Activated CD4-positive, alpha-beta memory T cell treated with anti-CD3 and anti-CD28 coated beads, Interleukin-2, amount 10 ng/mL, durations not matched to agents 7 days and 5 days (primary cell): ENCODE measurements around the gene VEZT. TPM values are rescaled to one million over a fixed set of nuclear protein-coding genes. Genes with fewer than 3 reads are reported as not detected.

ENCODE experiments used
- CTCF ChIA-PET: fragments of 350-600 bp; sonication (Branson Sonifier 250); formaldehyde crosslinking; loops from one replicate; lab custom pipeline; 2021; ENCODE audit warnings: antibody characterized with exemption, inconsistent platforms; lab: Charles Lee
- POLR2A ChIA-PET: fragments of 350-600 bp; sonication (Branson Sonifier 250); formaldehyde crosslinking; loops from one replicate; lab custom pipeline; 2021; ENCODE audit warnings: antibody characterized with exemption; lab: Charles Lee
- DNase-seq: peaks from one replicate; pipeline ENCODE4 v3.0.0-alpha.2; 2020
- H3K27ac Mint-ChIP-seq: one replicate; pipeline ENCODE4 v1.8.0; 2021; ENCODE audit warnings: mild to moderate bottlenecking, mixed read lengths
- H3K27me3 Mint-ChIP-seq: one replicate; pipeline ENCODE4 v1.8.0; 2021; ENCODE audit warnings: mixed read lengths
- H3K36me3 Mint-ChIP-seq: one replicate; pipeline ENCODE4 v1.8.0; 2021; ENCODE audit warnings: low read depth, mixed read lengths
- H3K4me1 Mint-ChIP-seq: one replicate; pipeline ENCODE4 v1.8.0; 2021; ENCODE audit warnings: mixed read lengths
- H3K4me3 Mint-ChIP-seq: one replicate; pipeline ENCODE4 v1.8.0; 2021; ENCODE audit warnings: mild to moderate bottlenecking, mixed read lengths
- H3K9me3 Mint-ChIP-seq: one replicate; pipeline ENCODE4 v1.8.0; 2021; ENCODE audit warnings: mixed read lengths
- total RNA-seq, 2 experiments: library from RNA; stranded (reverse); gene quantifications; one replicate each; pipeline ENCODE4 v1.2.3, GENCODE V29; 2021

VEZT gene, protein sequence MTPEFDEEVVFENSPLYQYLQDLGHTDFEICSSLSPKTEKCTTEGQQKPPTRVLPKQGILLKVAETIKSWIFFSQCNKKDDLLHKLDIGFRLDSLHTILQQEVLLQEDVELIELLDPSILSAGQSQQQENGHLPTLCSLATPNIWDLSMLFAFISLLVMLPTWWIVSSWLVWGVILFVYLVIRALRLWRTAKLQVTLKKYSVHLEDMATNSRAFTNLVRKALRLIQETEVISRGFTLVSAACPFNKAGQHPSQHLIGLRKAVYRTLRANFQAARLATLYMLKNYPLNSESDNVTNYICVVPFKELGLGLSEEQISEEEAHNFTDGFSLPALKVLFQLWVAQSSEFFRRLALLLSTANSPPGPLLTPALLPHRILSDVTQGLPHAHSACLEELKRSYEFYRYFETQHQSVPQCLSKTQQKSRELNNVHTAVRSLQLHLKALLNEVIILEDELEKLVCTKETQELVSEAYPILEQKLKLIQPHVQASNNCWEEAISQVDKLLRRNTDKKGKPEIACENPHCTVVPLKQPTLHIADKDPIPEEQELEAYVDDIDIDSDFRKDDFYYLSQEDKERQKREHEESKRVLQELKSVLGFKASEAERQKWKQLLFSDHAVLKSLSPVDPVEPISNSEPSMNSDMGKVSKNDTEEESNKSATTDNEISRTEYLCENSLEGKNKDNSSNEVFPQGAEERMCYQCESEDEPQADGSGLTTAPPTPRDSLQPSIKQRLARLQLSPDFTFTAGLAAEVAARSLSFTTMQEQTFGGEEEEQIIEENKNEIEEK
- total RNA-seq: 10 to 100 TPM; 35.7 to 38.4 TPM

- POLR2A ChIA-PET: interaction anchor here (0.6 to 2.0 kb wide), 5 partner anchors 115 to 819 kb away, joined by 3 to 22 read pairs (median 8); partner anchors contain the start of genes METAP2, NDUFA12 and NR2C1
- peak within 1 kb of the TSS; percentile 89 for H3K4me3 Mint-ChIP-seq
- H3K36me3 Mint-ChIP-seq: peaks cover 7% of the 10 kb centered on the region
- peaks cover 22% of the 10 kb centered on the region for H3K4me1 Mint-ChIP-seq
- CTCF ChIA-PET: interaction anchor here (0.7 to 2.2 kb wide), 13 partner anchors 8 to 322 kb away, joined by 3 to 15 read pairs (median 4); partner anchors contain the start of genes METAP2, NDUFA12 and NR2C1
- peaks cover 8% of the 10 kb centered on the region for H3K27me3 Mint-ChIP-seq
- no peaks in the 10 kb centered on the region for H3K9me3 Mint-ChIP-seq
- H3K27ac Mint-ChIP-seq: peak within 1 kb of the TSS; percentile 89
- DNase-seq: peak; percentile 99
Measured at GRCh38 chr12:95217377-95218149, at the start of gene VEZT, which contains the start of gene FGD6. Gene VEZT (plus strand): TSS chr12:95217807. CDS start chr12:95217851, 44 bp downstream. Gene FGD6 (minus strand): TSS chr12:95217467. CDS start chr12:95217240, 227 bp downstream.

DNA sequence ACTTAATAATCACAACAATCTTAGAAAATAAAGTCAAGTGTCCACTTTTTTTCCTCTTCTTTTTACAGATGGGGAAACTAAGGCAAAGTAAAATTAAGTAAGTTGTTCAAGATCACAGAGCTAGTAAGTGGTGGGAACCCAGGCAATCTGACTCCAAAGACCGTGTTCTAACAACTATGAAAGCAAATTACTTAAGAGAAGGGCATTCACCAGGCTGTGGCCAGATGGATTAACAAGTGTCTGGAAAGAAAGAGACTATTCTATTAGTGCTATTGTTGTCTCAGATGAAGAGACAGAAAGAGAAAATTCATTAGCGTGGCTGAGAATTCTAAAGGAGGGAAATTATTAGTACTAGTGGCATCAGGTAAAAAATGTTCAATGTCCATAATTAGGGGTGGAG, 48.9 kb upstream of the VEZT start:
- Mint-ChIP-seq H3K4me1 (no peaks in the 10 kb centered on the region), H3K4me3 (no peak overlapping the region), H3K9me3 (no peaks in the 10 kb centered on the region), H3K27me3 (no peaks in the 10 kb centered on the region), H3K36me3 (no peaks in the 10 kb centered on the region), H3K27ac (no peak overlapping the region)
- POLR2A ChIA-PET: no interaction called here
- no peak for DNase-seq
- CTCF ChIA-PET: no interaction called here

DNA sequence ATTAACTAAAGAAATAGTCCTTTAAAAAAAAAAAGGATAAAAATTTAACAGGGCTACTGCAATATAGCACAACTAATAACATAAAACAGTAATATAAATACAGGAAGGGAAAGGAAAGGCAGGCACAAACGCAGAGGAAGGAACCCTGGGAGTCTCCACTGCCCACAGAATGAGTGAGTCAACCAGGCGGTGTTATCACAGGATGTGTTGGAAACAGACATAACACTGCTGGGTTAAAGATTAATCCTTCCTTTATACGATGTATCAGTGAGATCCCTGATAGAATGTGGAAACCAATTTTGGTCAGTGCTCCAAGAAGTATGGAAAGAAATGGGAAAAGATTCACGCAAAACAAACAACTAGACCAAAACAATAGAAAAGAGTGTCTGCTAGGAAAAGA, 48.2 kb upstream of the VEZT start:
- ChIA-PET CTCF (no interaction called here), POLR2A (no interaction called here)
- H3K4me3 Mint-ChIP-seq: no peak overlapping the region
- no peaks in the 10 kb centered on the region for H3K27me3 Mint-ChIP-seq
- DNase-seq: no peak
- H3K9me3 Mint-ChIP-seq: no peaks in the 10 kb centered on the region
- H3K27ac Mint-ChIP-seq: no peak overlapping the region
- H3K36me3 Mint-ChIP-seq: no peaks in the 10 kb centered on the region
- no peaks in the 10 kb centered on the region for H3K4me1 Mint-ChIP-seq

- no peak overlapping the region for H3K4me3 Mint-ChIP-seq
- POLR2A ChIA-PET: no interaction called here
Measured at GRCh38 chr12:95173392-95174251, 44.0 kb upstream of the VEZT start.

GRCh38 chr12:95177201-95177768, 40.3 kb upstream of the VEZT start:
- H3K27ac Mint-ChIP-seq: no peak overlapping the region
- CTCF ChIA-PET: no interaction called here
- no peaks in the 10 kb centered on the region for H3K4me1 Mint-ChIP-seq
- H3K4me3 Mint-ChIP-seq: no peak overlapping the region
- peaks cover 2% of the 10 kb centered on the region for H3K27me3 Mint-ChIP-seq
- no peaks in the 10 kb centered on the region for H3K36me3 Mint-ChIP-seq
- no peaks in the 10 kb centered on the region for H3K9me3 Mint-ChIP-seq
- POLR2A ChIA-PET: no interaction called here
- no peak for DNase-seq

More at GRCh38 chr12:95173392-95174251, 44.0 kb upstream of the VEZT start:
- H3K36me3 Mint-ChIP-seq: no peaks in the 10 kb centered on the region
- no peak for DNase-seq
- H3K27ac Mint-ChIP-seq: no peak overlapping the region
- CTCF ChIA-PET: no interaction called here
- H3K9me3 Mint-ChIP-seq: no peaks in the 10 kb centered on the region
- no peaks in the 10 kb centered on the region for H3K4me1 Mint-ChIP-seq
- H3K27me3 Mint-ChIP-seq: peaks cover 2% of the 10 kb centered on the region

GRCh38 chr12:95178136-95178535, 39.5 kb upstream of the VEZT start:
- Mint-ChIP-seq H3K4me1 (no peaks in the 10 kb centered on the region), H3K36me3 (no peaks in the 10 kb centered on the region)
- POLR2A ChIA-PET: no interaction called here

GRCh38 chr12:95179011-95179410, 38.6 kb upstream of the VEZT start:
- H3K4me3 Mint-ChIP-seq: no peak overlapping the region
- CTCF ChIA-PET: no interaction called here
- peaks cover 2% of the 10 kb centered on the region for H3K27me3 Mint-ChIP-seq
- DNase-seq: no peak
- POLR2A ChIA-PET: no interaction called here
- H3K9me3 Mint-ChIP-seq: no peaks in the 10 kb centered on the region
- no peaks in the 10 kb centered on the region for H3K4me1 Mint-ChIP-seq
- H3K36me3 Mint-ChIP-seq: no peaks in the 10 kb centered on the region
- H3K27ac Mint-ChIP-seq: no peak overlapping the region

More at GRCh38 chr12:95178136-95178535, 39.5 kb upstream of the VEZT start:
- H3K27me3 Mint-ChIP-seq: peaks cover 2% of the 10 kb centered on the region
- H3K9me3 Mint-ChIP-seq: no peaks in the 10 kb centered on the region
- DNase-seq: no peak
- no peak overlapping the region for H3K27ac Mint-ChIP-seq
- no peak overlapping the region for H3K4me3 Mint-ChIP-seq
- CTCF ChIA-PET: no interaction called here

DNA sequence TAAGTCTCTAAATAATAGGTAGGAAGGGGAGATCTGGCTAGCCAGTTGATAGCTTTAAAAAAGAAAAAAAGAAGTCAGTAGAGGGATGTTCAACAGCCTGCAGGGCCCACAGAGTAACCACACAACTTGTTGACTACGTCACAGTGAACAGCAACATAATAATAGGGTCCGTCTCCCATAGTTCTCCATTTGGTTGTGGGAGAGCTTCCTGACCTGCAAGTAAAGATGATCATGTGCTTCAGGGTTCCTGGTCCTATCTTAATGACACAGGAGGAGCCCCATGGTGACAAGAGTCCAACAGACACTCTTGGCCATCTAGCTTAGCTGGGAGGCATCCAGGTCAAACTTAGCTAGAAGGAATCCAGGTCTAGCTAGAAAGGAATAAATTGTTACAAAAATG, 36.5 kb upstream of the VEZT start:
- Mint-ChIP-seq H3K27me3 (peaks cover 2% of the 10 kb centered on the region), H3K27ac (no peak overlapping the region), H3K4me3 (no peak overlapping the region), H3K4me1 (no peaks in the 10 kb centered on the region), H3K36me3 (no peaks in the 10 kb centered on the region), H3K9me3 (no peaks in the 10 kb centered on the region)
- ChIA-PET POLR2A (no interaction called here), CTCF (no interaction called here)
- DNase-seq: no peak

DNA sequence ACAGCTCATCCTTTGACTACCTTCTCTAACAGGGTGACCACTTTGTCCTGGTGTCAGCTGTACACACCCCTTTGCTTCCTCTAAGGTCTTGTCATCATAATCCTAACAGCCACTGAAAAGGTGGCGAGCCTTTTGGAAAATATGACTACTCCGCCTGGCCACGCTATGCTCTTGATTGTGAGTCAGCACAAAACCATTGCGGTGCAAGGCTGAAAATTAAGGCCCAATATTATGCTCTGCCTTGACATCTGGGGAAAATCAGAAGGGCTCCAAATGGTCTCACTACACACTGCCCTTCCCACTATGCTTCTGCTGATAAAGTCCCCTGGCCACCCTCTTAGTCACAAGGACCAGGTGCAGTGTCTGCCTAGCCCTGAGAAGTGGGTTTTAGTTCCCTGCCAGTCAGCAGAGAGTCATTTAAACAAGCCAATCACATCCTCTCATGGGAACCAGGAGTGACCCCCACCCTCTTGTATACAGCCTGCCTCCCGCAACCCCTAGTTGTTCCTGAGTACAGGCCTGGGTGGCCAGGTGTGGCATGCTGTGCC, 34.7 kb upstream of the VEZT start:
- no peak overlapping the region for H3K4me3 Mint-ChIP-seq
- H3K9me3 Mint-ChIP-seq: no peaks in the 10 kb centered on the region
- no peak overlapping the region for H3K27ac Mint-ChIP-seq
- POLR2A ChIA-PET: no interaction called here
- CTCF ChIA-PET: no interaction called here
- H3K4me1 Mint-ChIP-seq: no peaks in the 10 kb centered on the region
- H3K27me3 Mint-ChIP-seq: peaks cover 1% of the 10 kb centered on the region
- DNase-seq: no peak
- no peaks in the 10 kb centered on the region for H3K36me3 Mint-ChIP-seq

GRCh38 chr12:95184121-95184520, 33.5 kb upstream of the VEZT start:
- Mint-ChIP-seq H3K27ac (no peak overlapping the region), H3K9me3 (no peaks in the 10 kb centered on the region), H3K4me3 (no peak overlapping the region), H3K36me3 (no peaks in the 10 kb centered on the region), H3K4me1 (no peaks in the 10 kb centered on the region), H3K27me3 (no peaks in the 10 kb centered on the region)
- ChIA-PET CTCF (no interaction called here), POLR2A (no interaction called here)
- DNase-seq: no peak

DNA sequence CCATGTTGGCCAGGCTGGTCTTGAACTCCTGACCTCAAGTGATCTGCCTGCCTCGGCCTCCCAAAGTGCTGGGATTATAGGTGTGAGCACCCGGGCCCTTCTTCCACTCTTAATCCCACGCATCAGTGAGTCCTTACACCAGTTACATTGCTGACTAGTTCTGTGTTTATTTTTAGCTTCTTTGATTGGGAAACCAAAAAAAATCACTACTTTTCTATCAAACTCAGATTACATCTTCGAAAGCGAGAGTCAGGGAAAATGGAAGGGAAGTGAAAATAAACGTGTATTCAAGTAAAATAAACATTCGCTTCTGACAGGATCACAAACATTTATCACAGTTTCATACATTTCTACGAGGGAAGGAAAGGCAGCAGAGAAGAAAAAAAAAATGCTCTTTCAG, 32.5 kb upstream of the VEZT start:
- Mint-ChIP-seq H3K36me3 (no peaks in the 10 kb centered on the region), H3K4me1 (no peaks in the 10 kb centered on the region), H3K4me3 (no peak overlapping the region), H3K9me3 (no peaks in the 10 kb centered on the region), H3K27me3 (no peaks in the 10 kb centered on the region), H3K27ac (no peak overlapping the region)
- DNase-seq: no peak
- POLR2A ChIA-PET: no interaction called here
- CTCF ChIA-PET: no interaction called here

- no peaks in the 10 kb centered on the region for H3K36me3 Mint-ChIP-seq
Measured at GRCh38 chr12:95185854-95186253, 31.8 kb upstream of the VEZT start.

More at GRCh38 chr12:95185854-95186253, 31.8 kb upstream of the VEZT start:
- no peak overlapping the region for H3K27ac Mint-ChIP-seq
- ChIA-PET CTCF (no interaction called here), POLR2A (no interaction called here)
- DNase-seq: no peak
- no peaks in the 10 kb centered on the region for H3K27me3 Mint-ChIP-seq
- H3K4me3 Mint-ChIP-seq: no peak overlapping the region
- H3K9me3 Mint-ChIP-seq: no peaks in the 10 kb centered on the region
- H3K4me1 Mint-ChIP-seq: no peaks in the 10 kb centered on the region
